GM19193 (cell line): Measurements from ENCODE around the gene TAF5L.

Source experiments
- POLR2A ChIP-seq: IDR thresholded peaks from 4 replicates; pipeline ENCODE4 v1.6.1; 2011; ENCODE audit not compliant: insufficient read depth, insufficient read length; ENCODE audit errors: extremely low read depth

The TAF5L gene

GRCh38 chr1:229648406-229648805 lies 22.5 kb upstream of the TAF5L start:
- TF ChIP-seq POLR2A: no peak

GRCh38 chr1:229645324-229645993 lies 19.5 kb upstream of the TAF5L start:
- no peak for TF ChIP-seq POLR2A

- TF ChIP-seq POLR2A: no peak
Measured at GRCh38 chr1:229643996-229644745, 18.2 kb upstream of the TAF5L start.

GRCh38 chr1:229642970-229643369 lies 17.0 kb upstream of the TAF5L start:
- no peak for TF ChIP-seq POLR2A

- no peak for TF ChIP-seq POLR2A
Measured at GRCh38 chr1:229642376-229642775, 16.5 kb upstream of the TAF5L start.

GRCh38 chr1:229641306-229641705 lies 15.4 kb upstream of the TAF5L start:
- TF ChIP-seq POLR2A: no peak

- no peak for TF ChIP-seq POLR2A
Measured at GRCh38 chr1:229640455-229640854, 14.5 kb upstream of the TAF5L start.

- no peak for TF ChIP-seq POLR2A
Measured at GRCh38 chr1:229637746-229638145, 11.8 kb upstream of the TAF5L start.

GRCh38 chr1:229636042-229636441 lies 10.1 kb upstream of the TAF5L start:
- TF ChIP-seq POLR2A: no peak

- no peak for TF ChIP-seq POLR2A
Measured at GRCh38 chr1:229631966-229632365, 6.0 kb upstream of the TAF5L start.

- no peak for TF ChIP-seq POLR2A
Measured at GRCh38 chr1:229631148-229631547, 5.2 kb upstream of the TAF5L start.

GRCh38 chr1:229629261-229629660 lies 3.3 kb upstream of the TAF5L start:
- TF ChIP-seq POLR2A: no peak

GRCh38 chr1:229627003-229627402 lies 1.1 kb upstream of the TAF5L start:
- TF ChIP-seq POLR2A: no peak

GRCh38 chr1:229625071-229625914 lies 629 bp downstream of the TAF5L start:
- no peak for TF ChIP-seq POLR2A

- TF ChIP-seq POLR2A: no peak
Measured at GRCh38 chr1:229624521-229625070, 1.3 kb downstream of the TAF5L start.

- no peak for TF ChIP-seq POLR2A
Measured at GRCh38 chr1:229623838-229624237, 2.1 kb downstream of the TAF5L start.

GRCh38 chr1:229623225-229623624 lies 2.7 kb downstream of the TAF5L start:
- TF ChIP-seq POLR2A: no peak
